ENCODE results near the gene CALD1.

Gene CALD1

GRCh38 chr7:134798155-134798554 is 18.7 kb downstream of the CALD1 start:
- FAIRE-seq: peak; percentile 48
- DNase-seq (ENCODE audit: insufficient read length, low spot score): no peak
- TF ChIP-seq TAF1 (IDR thresholded peaks at IDR 0.05; ENCODE audit: low read depth, low read length): no peak

DNA sequence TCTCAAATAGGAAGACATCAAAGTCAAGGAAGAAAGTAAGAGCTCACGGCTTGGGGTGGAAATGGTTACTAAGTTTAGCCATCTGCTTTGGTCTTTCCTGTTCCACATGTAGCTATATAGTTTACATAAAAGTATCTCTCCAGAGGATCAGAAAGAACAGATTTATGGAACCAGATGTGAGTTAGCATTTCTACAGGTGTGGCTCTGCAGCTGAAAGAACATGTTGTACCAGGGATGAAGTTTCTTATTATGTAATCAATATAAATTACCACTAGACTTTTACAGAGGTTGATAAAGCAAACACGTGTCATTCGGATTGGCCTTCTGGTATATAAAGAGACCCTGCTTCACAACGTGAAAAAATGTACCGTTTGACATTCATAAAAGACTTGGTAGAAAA is 19.9 kb downstream of the CALD1 start:
- DNase-seq (ENCODE audit: insufficient read length, low spot score) (no peak), FAIRE-seq (no peak)
- no peak for TF ChIP-seq POLR2A (IDR thresholded peaks at IDR 0.05; ENCODE audit: low read depth, low read length)
- TF ChIP-seq POU2F2 (IDR thresholded peaks at IDR 0.05; ENCODE audit: low read depth, low read length): no peak
- TF ChIP-seq POLR2AphosphoS5 (IDR thresholded peaks at IDR 0.05; ENCODE audit: low read depth, low read length): no peak
- no peak for TF ChIP-seq SPI1 (IDR thresholded peaks at IDR 0.05; ENCODE audit: low read depth, low read length)
- TF ChIP-seq TAF1 (IDR thresholded peaks at IDR 0.05; ENCODE audit: low read depth, low read length): no peak
- TF ChIP-seq PAX5 (IDR thresholded peaks at IDR 0.05; ENCODE audit: insufficient read depth, low read length, severe bottlenecking): no peak

- DNase-seq (ENCODE audit: insufficient read length, low spot score) (no peak), FAIRE-seq (no peak)
- TF ChIP-seq PAX5 (IDR thresholded peaks at IDR 0.05; ENCODE audit: insufficient read depth, low read length, severe bottlenecking): no peak
- TF ChIP-seq TAF1 (IDR thresholded peaks at IDR 0.05; ENCODE audit: low read depth, low read length): no peak
- no peak for TF ChIP-seq POLR2A (IDR thresholded peaks at IDR 0.05; ENCODE audit: low read depth, low read length)
- no peak for TF ChIP-seq POU2F2 (IDR thresholded peaks at IDR 0.05; ENCODE audit: low read depth, low read length)
- TF ChIP-seq SPI1 (IDR thresholded peaks at IDR 0.05; ENCODE audit: low read depth, low read length): no peak
- no peak for TF ChIP-seq POLR2AphosphoS5 (IDR thresholded peaks at IDR 0.05; ENCODE audit: low read depth, low read length)
Measured at GRCh38 chr7:134802762-134803161, 23.3 kb downstream of the CALD1 start.

DNA sequence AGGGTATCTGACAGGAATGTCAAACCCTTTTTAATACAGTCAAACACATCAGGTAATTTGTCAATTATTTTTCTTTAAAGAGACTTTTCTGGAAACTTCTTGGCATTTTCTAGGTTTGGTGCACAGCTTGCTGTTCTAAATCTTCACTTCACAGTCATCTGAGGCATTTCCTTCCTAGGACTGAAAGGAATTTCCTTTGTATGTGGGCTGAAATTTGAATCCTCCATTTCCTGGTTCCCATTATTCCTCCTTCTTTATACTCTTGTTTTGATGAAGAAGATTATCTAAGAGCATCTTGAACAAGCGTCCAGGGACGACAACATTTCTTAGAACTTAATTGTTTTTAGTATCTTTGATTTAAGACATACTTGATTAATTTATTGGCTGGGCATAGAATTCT is 24.9 kb downstream of the CALD1 start:
- no peak for DNase-seq (ENCODE audit: insufficient read length, low spot score)
- TF ChIP-seq POLR2A (IDR thresholded peaks at IDR 0.05; ENCODE audit: low read depth, low read length): no peak
- TF ChIP-seq POLR2AphosphoS5 (IDR thresholded peaks at IDR 0.05; ENCODE audit: low read depth, low read length): no peak
- no peak for TF ChIP-seq POU2F2 (IDR thresholded peaks at IDR 0.05; ENCODE audit: low read depth, low read length)
- no peak for TF ChIP-seq PAX5 (IDR thresholded peaks at IDR 0.05; ENCODE audit: insufficient read depth, low read length, severe bottlenecking)
- TF ChIP-seq TAF1 (IDR thresholded peaks at IDR 0.05; ENCODE audit: low read depth, low read length): no peak
- TF ChIP-seq SPI1 (IDR thresholded peaks at IDR 0.05; ENCODE audit: low read depth, low read length): no peak
- FAIRE-seq: no peak

DNA sequence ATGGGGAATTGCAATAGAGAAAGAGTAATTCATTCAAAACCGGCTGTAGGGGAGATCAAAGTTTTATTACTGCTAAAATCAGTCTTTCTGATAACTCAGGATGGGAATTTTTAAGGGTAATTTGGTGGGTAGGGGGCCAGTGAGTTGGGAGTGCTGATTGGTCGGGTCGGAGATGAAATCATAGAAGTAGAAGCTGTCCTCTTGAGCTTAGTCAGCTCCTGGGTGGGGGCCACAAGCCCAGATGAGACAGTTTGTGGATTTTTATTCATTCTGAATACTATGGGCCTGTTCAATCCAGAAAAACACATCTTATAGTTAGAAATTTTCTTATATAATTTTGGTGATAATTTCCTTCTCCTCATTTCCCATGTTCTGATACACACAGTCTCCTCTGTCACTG is 25.4 kb downstream of the CALD1 start:
- DNase-seq (ENCODE audit: insufficient read length, low spot score): no peak
- TF ChIP-seq TAF1 (IDR thresholded peaks at IDR 0.05; ENCODE audit: low read depth, low read length) (no peak), SPI1 (IDR thresholded peaks at IDR 0.05; ENCODE audit: low read depth, low read length) (no peak), PAX5 (IDR thresholded peaks at IDR 0.05; ENCODE audit: insufficient read depth, low read length, severe bottlenecking) (no peak), POLR2AphosphoS5 (IDR thresholded peaks at IDR 0.05; ENCODE audit: low read depth, low read length) (no peak), POLR2A (IDR thresholded peaks at IDR 0.05; ENCODE audit: low read depth, low read length) (no peak), POU2F2 (IDR thresholded peaks at IDR 0.05; ENCODE audit: low read depth, low read length) (no peak)
- no peak for FAIRE-seq

GRCh38 chr7:134806197-134806596 is 26.8 kb downstream of the CALD1 start:
- DNase-seq (ENCODE audit: insufficient read length, low spot score): no peak
- no peak for FAIRE-seq
- TF ChIP-seq POLR2AphosphoS5 (IDR thresholded peaks at IDR 0.05; ENCODE audit: low read depth, low read length): no peak
- no peak for TF ChIP-seq POLR2A (IDR thresholded peaks at IDR 0.05; ENCODE audit: low read depth, low read length)
- no peak for TF ChIP-seq PAX5 (IDR thresholded peaks at IDR 0.05; ENCODE audit: insufficient read depth, low read length, severe bottlenecking)
- no peak for TF ChIP-seq POU2F2 (IDR thresholded peaks at IDR 0.05; ENCODE audit: low read depth, low read length)
- no peak for TF ChIP-seq SPI1 (IDR thresholded peaks at IDR 0.05; ENCODE audit: low read depth, low read length)
- no peak for TF ChIP-seq TAF1 (IDR thresholded peaks at IDR 0.05; ENCODE audit: low read depth, low read length)

DNA sequence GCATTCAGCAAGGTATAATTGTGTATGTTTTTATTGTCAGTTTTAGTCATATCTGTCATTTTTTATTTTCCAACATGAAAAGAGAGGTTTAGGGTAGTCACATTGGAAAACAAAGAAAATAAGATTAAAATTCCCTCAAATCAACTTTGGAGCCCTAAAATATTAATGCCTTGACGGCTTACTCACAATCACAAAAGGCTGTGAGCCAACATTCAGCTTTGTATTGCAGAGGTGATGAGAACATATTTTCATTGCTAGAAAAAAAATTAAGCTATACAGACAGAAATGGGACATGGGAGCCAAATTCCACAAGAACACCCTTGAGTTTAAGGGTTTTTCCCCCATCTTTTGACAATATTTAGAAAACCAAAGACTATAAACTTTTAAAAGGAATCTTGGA is 30.2 kb downstream of the CALD1 start:
- FAIRE-seq (no peak), DNase-seq (ENCODE audit: insufficient read length, low spot score) (no peak)
- TF ChIP-seq TAF1 (IDR thresholded peaks at IDR 0.05; ENCODE audit: low read depth, low read length): no peak
- TF ChIP-seq SPI1 (IDR thresholded peaks at IDR 0.05; ENCODE audit: low read depth, low read length): no peak

DNA sequence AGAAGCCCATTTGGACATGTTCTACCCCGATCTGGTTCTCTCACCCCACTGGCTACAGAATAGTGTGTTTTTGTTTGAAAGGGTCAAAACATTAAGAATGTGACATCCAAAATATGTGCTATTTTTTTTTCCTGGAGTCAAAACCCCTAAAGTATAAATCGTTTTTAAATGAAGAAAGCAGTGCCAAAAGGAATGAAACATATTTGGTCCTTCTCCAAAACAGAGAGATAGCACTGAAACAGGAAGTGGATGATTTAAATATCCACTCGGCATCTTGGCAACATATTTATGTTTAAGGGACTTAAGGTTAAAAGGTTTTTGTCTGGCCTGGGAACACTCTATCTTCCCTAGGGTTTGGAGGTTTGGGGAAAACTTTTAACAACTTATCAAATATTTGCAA is 32.3 kb downstream of the CALD1 start:
- DNase-seq (ENCODE audit: insufficient read length, low spot score) (no peak), FAIRE-seq (no peak)
- TF ChIP-seq POLR2AphosphoS5 (IDR thresholded peaks at IDR 0.05; ENCODE audit: low read depth, low read length) (no peak), SPI1 (IDR thresholded peaks at IDR 0.05; ENCODE audit: low read depth, low read length) (peak; percentile 38; the same call in 1 of the 2 replicates)

- TF ChIP-seq TAF1 (IDR thresholded peaks at IDR 0.05; ENCODE audit: low read depth, low read length): no peak
- TF ChIP-seq POLR2A (IDR thresholded peaks at IDR 0.05; ENCODE audit: low read depth, low read length): no peak
- no peak for TF ChIP-seq POU2F2 (IDR thresholded peaks at IDR 0.05; ENCODE audit: low read depth, low read length)
- TF ChIP-seq POLR2AphosphoS5 (IDR thresholded peaks at IDR 0.05; ENCODE audit: low read depth, low read length): no peak
- no peak for TF ChIP-seq SPI1 (IDR thresholded peaks at IDR 0.05; ENCODE audit: low read depth, low read length)
- TF ChIP-seq PAX5 (IDR thresholded peaks at IDR 0.05; ENCODE audit: insufficient read depth, low read length, severe bottlenecking): no peak
- no peak for FAIRE-seq
- no peak for DNase-seq (ENCODE audit: insufficient read length, low spot score)
Measured at GRCh38 chr7:134813663-134814396, 34.4 kb downstream of the CALD1 start.

DNA sequence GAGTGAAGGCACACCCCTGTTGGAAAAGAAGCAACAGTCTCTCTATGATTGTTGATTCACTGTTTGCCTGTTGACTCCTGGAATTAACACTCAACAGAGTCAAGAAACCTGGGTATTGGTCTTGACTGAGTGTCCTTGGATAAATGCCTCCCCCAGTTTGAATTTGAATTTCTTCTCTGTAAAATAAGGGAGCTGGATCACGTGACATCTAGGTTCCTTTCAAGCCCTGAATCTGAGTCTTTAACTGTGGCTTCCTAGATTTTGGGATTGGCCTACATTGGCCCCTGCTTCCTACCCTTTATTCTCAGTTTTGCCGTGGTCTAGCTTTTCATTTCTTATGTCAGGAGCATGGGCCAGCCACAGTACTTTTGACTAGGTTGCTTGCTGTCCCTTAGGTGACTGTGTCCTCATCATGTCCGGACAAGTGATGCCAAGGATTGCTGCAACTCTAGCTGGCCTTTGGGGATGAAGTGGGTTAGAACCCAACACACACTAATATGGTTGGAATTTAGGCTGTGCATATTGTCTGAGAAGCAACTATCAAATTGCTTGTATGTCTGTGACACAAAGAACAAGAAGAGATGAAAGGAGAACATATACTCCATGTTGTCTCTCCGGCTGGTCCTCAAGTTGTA is 35.4 kb downstream of the CALD1 start:
- TF ChIP-seq TAF1 (IDR thresholded peaks at IDR 0.05; ENCODE audit: low read depth, low read length) (no peak), POLR2A (IDR thresholded peaks at IDR 0.05; ENCODE audit: low read depth, low read length) (no peak), POU2F2 (IDR thresholded peaks at IDR 0.05; ENCODE audit: low read depth, low read length) (no peak), SPI1 (IDR thresholded peaks at IDR 0.05; ENCODE audit: low read depth, low read length) (no peak), POLR2AphosphoS5 (IDR thresholded peaks at IDR 0.05; ENCODE audit: low read depth, low read length) (no peak), PAX5 (IDR thresholded peaks at IDR 0.05; ENCODE audit: insufficient read depth, low read length, severe bottlenecking) (no peak)
- DNase-seq (ENCODE audit: insufficient read length, low spot score): no peak
- FAIRE-seq: no peak

Measured in GM12891 (cell line).